Measurements from ENCODE around the gene NSD2.

DNA sequence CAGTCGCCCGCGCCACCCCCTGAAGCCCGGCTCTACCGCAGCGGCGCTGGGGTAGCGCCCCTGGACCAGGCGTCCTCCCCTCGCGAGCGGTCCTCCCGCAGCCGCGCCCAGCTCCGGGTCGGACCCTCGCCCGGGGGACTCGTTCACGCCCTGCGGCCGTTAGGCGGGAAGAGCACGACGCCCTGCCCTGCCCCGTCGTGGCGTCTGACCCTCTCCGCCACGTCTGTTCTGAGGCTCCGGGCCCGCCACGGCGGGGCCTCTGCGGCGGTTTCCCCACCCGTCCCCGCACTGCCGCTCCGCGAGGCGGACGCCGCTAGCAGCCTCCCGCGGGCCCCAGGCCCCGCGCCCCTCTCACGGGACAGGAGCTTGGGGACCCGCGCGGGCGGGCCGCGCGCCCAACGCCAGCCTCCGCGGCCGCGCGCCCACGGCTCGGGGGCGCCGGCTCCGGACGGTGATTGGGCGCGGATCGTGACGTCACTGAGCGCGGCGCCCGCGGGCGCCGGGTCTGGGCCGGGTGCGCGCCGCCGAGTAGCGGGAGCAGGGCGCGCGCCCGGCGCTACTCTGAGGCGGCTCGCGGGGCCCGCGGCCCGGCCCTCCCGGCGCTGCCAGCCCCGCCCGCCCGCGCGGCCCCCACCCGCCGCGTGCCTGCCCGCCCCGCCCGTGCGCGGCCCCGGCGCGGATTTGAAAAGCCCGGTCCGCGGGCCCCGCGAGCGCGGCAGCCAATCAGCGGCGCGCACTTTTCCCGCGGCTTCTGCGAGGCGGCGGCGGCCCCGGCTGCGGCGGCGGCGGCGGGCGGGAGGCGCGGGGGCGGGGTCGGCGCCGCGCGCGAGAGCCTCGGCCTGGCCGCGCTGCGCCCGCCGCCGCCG, at the start of gene NSD2:
- TF ChIP-seq, protein P1, sequence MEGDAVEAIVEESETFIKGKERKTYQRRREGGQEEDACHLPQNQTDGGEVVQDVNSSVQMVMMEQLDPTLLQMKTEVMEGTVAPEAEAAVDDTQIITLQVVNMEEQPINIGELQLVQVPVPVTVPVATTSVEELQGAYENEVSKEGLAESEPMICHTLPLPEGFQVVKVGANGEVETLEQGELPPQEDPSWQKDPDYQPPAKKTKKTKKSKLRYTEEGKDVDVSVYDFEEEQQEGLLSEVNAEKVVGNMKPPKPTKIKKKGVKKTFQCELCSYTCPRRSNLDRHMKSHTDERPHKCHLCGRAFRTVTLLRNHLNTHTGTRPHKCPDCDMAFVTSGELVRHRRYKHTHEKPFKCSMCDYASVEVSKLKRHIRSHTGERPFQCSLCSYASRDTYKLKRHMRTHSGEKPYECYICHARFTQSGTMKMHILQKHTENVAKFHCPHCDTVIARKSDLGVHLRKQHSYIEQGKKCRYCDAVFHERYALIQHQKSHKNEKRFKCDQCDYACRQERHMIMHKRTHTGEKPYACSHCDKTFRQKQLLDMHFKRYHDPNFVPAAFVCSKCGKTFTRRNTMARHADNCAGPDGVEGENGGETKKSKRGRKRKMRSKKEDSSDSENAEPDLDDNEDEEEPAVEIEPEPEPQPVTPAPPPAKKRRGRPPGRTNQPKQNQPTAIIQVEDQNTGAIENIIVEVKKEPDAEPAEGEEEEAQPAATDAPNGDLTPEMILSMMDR (IDR thresholded peaks at IDR 0.05; ENCODE audit: poor library complexity) = no peak
- TF ChIP-seq EZH2 (IDR thresholded peaks at IDR 0.05; ENCODE audit: borderline replicate concordance) = no peak
